NT2/D1 (cell line): ENCODE measurements around the gene TRABD2B.

Experiments used
- DNase-seq: peaks from one replicate; pipeline ENCODE4 v3.0.0-alpha.2; 2011; ENCODE audit warnings: low read depth, low spot score
- H3K27me3 ChIP-seq: 2 replicates; pipeline ENCODE4 v1.6.0; 2011; ENCODE audit warnings: mild to moderate bottlenecking; ENCODE audit not compliant: insufficient read length, insufficient read depth
- H3K36me3 ChIP-seq: 2 replicates; pipeline ENCODE4 v1.6.1; 2011; ENCODE audit warnings: mild to moderate bottlenecking, low read length, mixed read lengths; ENCODE audit not compliant: insufficient read depth, insufficient read length
- H3K4me1 ChIP-seq: 2 replicates; pipeline ENCODE4 v1.5.1; 2011; ENCODE audit not compliant: insufficient read depth, insufficient read length
- H3K4me3 ChIP-seq: 2 replicates; pipeline ENCODE4 v1.5.1; 2011; ENCODE audit warnings: low read depth; ENCODE audit not compliant: insufficient read length
- H3K9ac ChIP-seq: 2 replicates; pipeline ENCODE4 v1.6.0; 2011; ENCODE audit warnings: low read depth; ENCODE audit not compliant: insufficient read length
- H3K9me3 ChIP-seq: 2 replicates; pipeline ENCODE4 v1.5.1; 2011; ENCODE audit warnings: mild to moderate bottlenecking, low read length; ENCODE audit not compliant: insufficient read depth
- SUZ12 ChIP-seq: IDR thresholded peaks from 2 replicates; pipeline ENCODE4 v1.6.1; 2011; ENCODE audit not compliant: insufficient read length, insufficient read depth; ENCODE audit errors: extremely low read depth
- YY1 ChIP-seq: IDR thresholded peaks from 2 replicates; pipeline ENCODE4 v1.6.1; 2011; ENCODE audit not compliant: insufficient read length, insufficient read depth
- ZNF274 ChIP-seq: IDR thresholded peaks from 2 replicates; pipeline ENCODE4 v1.6.1; 2011; ENCODE audit warnings: mild to moderate bottlenecking, low read depth, low read length

The TRABD2B gene

GRCh38 chr1:47782414-47783166 is 214.6 kb downstream of the TRABD2B start:
- H3K36me3 ChIP-seq: no peaks in the 10 kb centered on the region
- no peaks in the 10 kb centered on the region for H3K9me3 ChIP-seq
- no peaks in the 10 kb centered on the region for H3K27me3 ChIP-seq
- no peak for DNase-seq
- no peak overlapping the region for H3K4me3 ChIP-seq
- no peak overlapping the region for H3K9ac ChIP-seq
- peaks cover 8% of the 10 kb centered on the region for H3K4me1 ChIP-seq
- TF ChIP-seq YY1: no peak
- TF ChIP-seq SUZ12: no peak
- TF ChIP-seq ZNF274: no peak

DNA sequence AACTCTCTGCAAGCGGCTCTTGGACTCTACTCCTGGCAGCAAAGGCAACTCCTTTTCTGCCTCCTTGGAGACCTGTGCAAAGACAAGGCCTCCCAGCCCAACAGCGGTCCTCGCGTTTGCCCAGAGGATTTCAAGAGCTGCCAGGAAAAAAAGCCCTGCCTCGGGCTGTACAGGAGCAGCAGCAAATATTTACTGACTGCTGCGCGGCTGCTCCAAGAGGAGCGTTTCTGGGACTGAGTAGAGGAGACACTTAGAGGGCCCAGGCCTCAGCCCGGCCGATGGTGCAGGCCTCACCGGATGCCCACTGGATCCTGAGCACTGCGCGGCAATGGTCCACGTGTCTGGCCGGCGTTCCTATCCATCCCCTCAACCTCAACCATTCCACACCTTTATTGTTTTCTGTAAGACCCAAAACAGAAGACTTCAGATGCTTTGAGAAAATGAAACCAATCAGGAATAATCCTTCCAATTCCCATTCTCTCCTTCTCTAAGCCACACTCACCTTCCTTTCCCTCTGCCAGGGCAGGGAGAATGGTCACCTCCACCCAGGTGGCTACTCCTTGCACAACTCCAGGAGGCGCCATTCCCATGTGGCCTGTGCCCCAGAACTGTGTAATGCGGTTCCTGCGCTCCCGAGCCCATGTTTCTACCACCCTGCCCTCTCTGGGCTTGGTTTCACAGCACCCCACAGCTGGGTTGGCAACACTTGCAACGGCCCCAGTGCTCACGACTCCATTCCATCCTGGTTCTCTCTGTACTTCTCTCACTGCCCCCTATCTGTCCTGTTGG is 215.8 kb downstream of the TRABD2B start:
- H3K9me3 ChIP-seq: no peaks in the 10 kb centered on the region
- H3K36me3 ChIP-seq: no peaks in the 10 kb centered on the region
- TF ChIP-seq YY1 (no peak), ZNF274 (no peak), SUZ12 (no peak)
- DNase-seq: no peak
- H3K9ac ChIP-seq: no peak overlapping the region
- no peaks in the 10 kb centered on the region for H3K27me3 ChIP-seq
- H3K4me3 ChIP-seq: no peak overlapping the region
- peaks cover 18% of the 10 kb centered on the region for H3K4me1 ChIP-seq

DNA sequence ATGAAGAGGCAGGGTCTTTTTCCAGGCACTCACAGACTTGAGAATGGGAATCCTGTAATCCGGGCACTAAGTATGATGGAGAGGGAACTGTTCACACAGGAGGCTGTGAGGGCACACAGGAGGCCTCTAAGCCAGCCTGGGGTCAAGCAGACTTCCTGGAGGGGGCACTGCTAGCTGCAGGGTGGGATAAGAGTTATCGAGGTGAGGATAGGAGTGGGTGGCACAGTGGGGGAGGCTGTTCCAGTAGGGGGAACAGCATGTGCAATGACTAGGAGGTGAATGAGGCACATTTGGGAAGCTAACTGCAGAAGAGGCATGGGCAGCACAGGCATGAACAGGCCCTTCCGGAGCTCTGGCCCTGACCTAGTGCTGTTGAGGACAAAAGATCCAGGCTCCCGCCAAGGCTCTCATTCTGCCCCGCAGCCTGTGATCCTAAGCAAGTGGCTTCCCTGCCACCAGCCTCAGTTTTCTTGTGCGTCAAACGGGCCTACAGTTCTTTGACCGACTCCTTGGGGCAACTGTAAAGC is 216.7 kb downstream of the TRABD2B start:
- Histone ChIP-seq H3K9ac (no peak overlapping the region), H3K27me3 (no peaks in the 10 kb centered on the region), H3K36me3 (no peaks in the 10 kb centered on the region), H3K9me3 (no peaks in the 10 kb centered on the region), H3K4me1 (peaks cover 18% of the 10 kb centered on the region), H3K4me3 (no peak overlapping the region)
- DNase-seq: no peak
- no peak for TF ChIP-seq SUZ12
- no peak for TF ChIP-seq YY1
- TF ChIP-seq ZNF274: no peak

DNA sequence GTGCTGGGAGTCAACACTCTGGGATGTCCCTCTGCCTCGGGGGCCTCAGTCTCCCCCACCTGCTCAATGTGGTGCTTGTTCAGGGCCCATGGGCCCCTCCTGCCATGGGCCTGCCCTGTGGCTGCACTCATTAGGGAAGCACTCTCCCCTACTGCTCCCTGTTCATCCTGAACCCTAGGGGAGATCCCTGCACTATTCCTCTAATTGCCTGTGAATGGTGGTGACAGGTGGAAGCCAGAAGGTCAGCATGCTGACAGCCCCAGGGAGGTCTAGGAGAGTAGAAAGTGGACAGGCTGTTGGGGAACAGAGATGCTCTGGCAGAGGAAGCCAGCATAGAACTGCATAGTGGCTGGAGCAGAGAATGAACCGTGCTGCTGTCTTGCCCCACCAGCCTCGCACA is 217.6 kb downstream of the TRABD2B start:
- Histone ChIP-seq H3K27me3 (no peaks in the 10 kb centered on the region), H3K36me3 (peaks cover 4% of the 10 kb centered on the region), H3K9ac (no peak overlapping the region), H3K4me3 (no peak overlapping the region), H3K4me1 (peaks cover 18% of the 10 kb centered on the region), H3K9me3 (no peaks in the 10 kb centered on the region)
- no peak for DNase-seq
- TF ChIP-seq YY1 (no peak), ZNF274 (no peak), SUZ12 (no peak)

GRCh38 chr1:47778280-47778679 is 218.9 kb downstream of the TRABD2B start:
- Histone ChIP-seq H3K9ac (no peak overlapping the region), H3K27me3 (no peaks in the 10 kb centered on the region), H3K36me3 (peaks cover 4% of the 10 kb centered on the region), H3K4me1 (peaks cover 18% of the 10 kb centered on the region), H3K4me3 (no peak overlapping the region), H3K9me3 (no peaks in the 10 kb centered on the region)
- TF ChIP-seq ZNF274 (no peak), SUZ12 (no peak)
- DNase-seq: no peak

GRCh38 chr1:47777322-47777721 is 219.9 kb downstream of the TRABD2B start:
- Histone ChIP-seq H3K36me3 (peaks cover 4% of the 10 kb centered on the region), H3K4me1 (peaks cover 18% of the 10 kb centered on the region), H3K27me3 (no peaks in the 10 kb centered on the region), H3K9me3 (no peaks in the 10 kb centered on the region), H3K9ac (no peak overlapping the region), H3K4me3 (no peak overlapping the region)
- DNase-seq: no peak
- TF ChIP-seq YY1 (no peak), SUZ12 (no peak), ZNF274 (no peak)

GRCh38 chr1:47776667-47777131 is 220.5 kb downstream of the TRABD2B start:
- H3K4me1 ChIP-seq: peaks cover 24% of the 10 kb centered on the region
- H3K9me3 ChIP-seq: no peaks in the 10 kb centered on the region
- TF ChIP-seq SUZ12: no peak
- TF ChIP-seq ZNF274: no peak
- no peak for TF ChIP-seq YY1
- DNase-seq: peak; percentile 72
- H3K36me3 ChIP-seq: peaks cover 4% of the 10 kb centered on the region
- H3K9ac ChIP-seq: no peak overlapping the region
- no peaks in the 10 kb centered on the region for H3K27me3 ChIP-seq
- no peak overlapping the region for H3K4me3 ChIP-seq
